HFF-Myc (cell line): Measurements from ENCODE around the gene SEC24A.

Source experiments
- DNase-seq: peaks from one replicate; pipeline ENCODE4 v3.0.0-alpha.2; 2011; ENCODE audit warnings: low read depth; ENCODE audit errors: extremely low read depth
- H3K4me3 ChIP-seq: replicated peaks from 2 replicates; pipeline ENCODE4 v1.5.1; 2011; ENCODE audit warnings: low read depth, mild to moderate bottlenecking, control low read depth, low read length
- TF ChIP-seq, protein P1 (sequence below): IDR thresholded peaks from 2 replicates; pipeline ENCODE4 v1.5.1; 2012; ENCODE audit warnings: mild to moderate bottlenecking, low read depth, low read length, control low read depth; ENCODE audit errors: missing control alignments

SEC24A gene

DNA sequence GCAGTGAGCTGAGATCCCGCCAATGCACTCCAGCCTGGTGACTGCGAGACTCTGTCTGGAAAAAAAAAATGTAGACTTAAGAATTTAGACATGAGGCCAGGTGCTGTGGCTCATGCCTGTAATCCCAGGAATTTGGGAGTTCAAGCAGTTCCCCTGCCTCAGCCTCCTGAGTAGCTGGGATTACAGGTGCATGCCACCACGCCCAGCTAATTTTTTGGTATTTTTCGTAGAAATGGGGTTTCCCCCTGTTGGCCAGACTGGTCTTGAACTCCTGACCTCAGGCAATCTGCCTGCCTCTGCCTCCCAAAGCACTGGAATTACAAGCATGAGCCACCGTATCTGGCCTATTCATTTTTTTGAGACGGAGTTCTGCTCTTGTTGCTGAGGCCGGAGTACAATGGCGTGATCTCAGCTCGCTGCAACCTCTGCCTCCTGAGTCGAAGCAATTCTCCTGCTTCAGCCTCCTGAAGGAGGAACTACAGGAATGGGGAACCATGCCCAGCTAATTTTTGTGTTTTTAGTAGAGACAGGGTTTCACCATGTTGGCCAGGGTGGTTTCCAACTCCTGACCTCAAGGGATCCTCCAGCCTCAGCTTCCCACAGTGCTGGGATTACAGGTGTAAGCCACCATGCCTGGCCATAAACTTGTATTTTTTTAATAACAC lies 124.0 kb downstream of the SEC24A start:
- no peak for DNase-seq

DNA sequence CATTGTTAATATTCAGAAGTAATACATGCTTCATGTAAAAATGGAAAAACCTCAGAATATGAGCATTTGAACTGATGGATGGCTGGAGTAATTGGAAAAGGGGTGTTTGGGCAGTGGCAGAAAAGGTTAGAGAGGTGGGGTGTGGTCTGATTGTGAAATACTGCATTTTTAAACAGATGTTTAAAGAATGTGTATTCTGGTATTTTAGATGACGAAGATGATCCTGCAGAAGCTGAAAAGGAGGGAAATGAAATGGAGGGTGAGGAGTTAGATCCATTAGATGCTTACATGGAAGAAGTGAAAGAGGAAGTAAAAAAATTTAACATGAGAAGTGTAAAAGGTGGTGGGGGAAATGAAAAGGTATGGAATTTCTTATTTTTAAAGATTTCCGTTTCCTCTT lies 128.8 kb downstream of the SEC24A start:
- H3K4me3 ChIP-seq = no peak overlapping the region
- TF ChIP-seq, protein P1, sequence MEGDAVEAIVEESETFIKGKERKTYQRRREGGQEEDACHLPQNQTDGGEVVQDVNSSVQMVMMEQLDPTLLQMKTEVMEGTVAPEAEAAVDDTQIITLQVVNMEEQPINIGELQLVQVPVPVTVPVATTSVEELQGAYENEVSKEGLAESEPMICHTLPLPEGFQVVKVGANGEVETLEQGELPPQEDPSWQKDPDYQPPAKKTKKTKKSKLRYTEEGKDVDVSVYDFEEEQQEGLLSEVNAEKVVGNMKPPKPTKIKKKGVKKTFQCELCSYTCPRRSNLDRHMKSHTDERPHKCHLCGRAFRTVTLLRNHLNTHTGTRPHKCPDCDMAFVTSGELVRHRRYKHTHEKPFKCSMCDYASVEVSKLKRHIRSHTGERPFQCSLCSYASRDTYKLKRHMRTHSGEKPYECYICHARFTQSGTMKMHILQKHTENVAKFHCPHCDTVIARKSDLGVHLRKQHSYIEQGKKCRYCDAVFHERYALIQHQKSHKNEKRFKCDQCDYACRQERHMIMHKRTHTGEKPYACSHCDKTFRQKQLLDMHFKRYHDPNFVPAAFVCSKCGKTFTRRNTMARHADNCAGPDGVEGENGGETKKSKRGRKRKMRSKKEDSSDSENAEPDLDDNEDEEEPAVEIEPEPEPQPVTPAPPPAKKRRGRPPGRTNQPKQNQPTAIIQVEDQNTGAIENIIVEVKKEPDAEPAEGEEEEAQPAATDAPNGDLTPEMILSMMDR = no peak
- DNase-seq = no peak

More for the DNA sequence above, 124.0 kb downstream of the SEC24A start:
- H3K4me3 ChIP-seq = no peak overlapping the region
- TF ChIP-seq, protein P1 = no peak
